Activated CD4-positive, alpha-beta T cell treated with anti-CD3 and anti-CD28 coated beads, Interleukin-2, amount 50 U/mL, for 48 hours (primary cell): ENCODE measurements around the gene LOXL3.

Experiments
- DNase-seq, 2 experiments: peaks; one replicate each; pipeline ENCODE4 v3.0.0-alpha.2; 2020

The LOXL3 gene, protein sequence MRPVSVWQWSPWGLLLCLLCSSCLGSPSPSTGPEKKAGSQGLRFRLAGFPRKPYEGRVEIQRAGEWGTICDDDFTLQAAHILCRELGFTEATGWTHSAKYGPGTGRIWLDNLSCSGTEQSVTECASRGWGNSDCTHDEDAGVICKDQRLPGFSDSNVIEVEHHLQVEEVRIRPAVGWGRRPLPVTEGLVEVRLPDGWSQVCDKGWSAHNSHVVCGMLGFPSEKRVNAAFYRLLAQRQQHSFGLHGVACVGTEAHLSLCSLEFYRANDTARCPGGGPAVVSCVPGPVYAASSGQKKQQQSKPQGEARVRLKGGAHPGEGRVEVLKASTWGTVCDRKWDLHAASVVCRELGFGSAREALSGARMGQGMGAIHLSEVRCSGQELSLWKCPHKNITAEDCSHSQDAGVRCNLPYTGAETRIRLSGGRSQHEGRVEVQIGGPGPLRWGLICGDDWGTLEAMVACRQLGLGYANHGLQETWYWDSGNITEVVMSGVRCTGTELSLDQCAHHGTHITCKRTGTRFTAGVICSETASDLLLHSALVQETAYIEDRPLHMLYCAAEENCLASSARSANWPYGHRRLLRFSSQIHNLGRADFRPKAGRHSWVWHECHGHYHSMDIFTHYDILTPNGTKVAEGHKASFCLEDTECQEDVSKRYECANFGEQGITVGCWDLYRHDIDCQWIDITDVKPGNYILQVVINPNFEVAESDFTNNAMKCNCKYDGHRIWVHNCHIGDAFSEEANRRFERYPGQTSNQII

GRCh38 chr2:74553892-74554819 is at the start of gene LOXL3, which contains the start of gene DOK1:
Gene LOXL3, minus strand, starts transcription at chr2:74553942. Its CDS starts 1,308 bp downstream, at chr2:74552634.
Gene DOK1, plus strand, starts transcription at chr2:74554720. Its CDS starts 35 bp downstream, at chr2:74554755.
- DNase-seq, result peak; percentile 88 to 89

DNA sequence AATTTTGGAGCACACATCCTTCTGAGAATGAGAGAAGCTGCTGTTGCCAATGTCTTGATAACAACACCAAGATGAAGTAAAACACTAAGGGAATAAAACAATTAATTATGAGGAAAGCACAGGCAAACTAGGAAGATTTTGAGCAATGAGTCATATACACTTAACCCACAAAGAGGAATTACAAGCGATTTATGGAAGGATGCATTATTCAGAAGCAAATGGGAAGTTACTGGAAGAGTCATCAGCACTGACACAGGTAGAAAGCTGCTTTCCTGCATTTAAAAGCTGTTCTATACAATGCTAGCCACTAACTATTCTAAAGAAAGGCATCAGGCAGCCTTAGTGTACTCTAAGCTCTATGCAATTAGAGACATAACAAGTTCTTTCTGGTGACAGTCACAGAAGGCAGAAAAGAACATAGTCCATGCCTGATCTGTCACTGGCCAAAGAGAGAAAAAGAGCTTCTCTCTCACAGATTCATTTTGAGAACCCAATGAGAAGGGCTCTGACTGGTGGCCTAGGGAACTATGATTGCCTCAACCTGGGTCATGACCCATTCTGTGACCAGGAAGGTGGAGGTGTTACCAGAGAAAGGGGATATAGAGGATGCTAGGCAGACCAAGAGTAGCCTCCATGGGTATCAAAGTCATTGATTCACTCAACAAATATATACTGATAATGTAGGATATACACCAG is 49.0 kb upstream of the LOXL3 start:
- DNase-seq, result no peak

- DNase-seq, result no peak
Observed at GRCh38 chr2:74599676-74600075, 45.9 kb upstream of the LOXL3 start.

- DNase-seq, result no peak
Observed at GRCh38 chr2:74597410-74597809, 43.7 kb upstream of the LOXL3 start.

DNA sequence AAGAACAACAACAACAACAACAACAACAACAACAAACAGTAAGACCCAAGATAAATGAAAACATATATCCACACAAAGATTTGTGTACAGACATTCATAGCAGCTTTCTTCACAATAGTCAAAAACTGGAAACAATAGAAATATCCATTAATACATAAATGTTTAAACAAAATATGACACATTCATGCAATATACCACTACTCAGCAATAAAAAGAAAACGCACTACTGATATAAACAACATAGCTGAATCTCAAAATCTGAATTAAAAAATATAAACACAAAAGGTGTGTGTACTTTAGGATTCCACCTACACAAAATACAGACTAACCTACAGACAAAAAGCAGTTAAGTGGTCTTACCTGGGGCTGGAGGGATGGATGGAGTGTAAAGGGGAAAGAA is 42.8 kb upstream of the LOXL3 start:
- DNase-seq, result no peak

DNA sequence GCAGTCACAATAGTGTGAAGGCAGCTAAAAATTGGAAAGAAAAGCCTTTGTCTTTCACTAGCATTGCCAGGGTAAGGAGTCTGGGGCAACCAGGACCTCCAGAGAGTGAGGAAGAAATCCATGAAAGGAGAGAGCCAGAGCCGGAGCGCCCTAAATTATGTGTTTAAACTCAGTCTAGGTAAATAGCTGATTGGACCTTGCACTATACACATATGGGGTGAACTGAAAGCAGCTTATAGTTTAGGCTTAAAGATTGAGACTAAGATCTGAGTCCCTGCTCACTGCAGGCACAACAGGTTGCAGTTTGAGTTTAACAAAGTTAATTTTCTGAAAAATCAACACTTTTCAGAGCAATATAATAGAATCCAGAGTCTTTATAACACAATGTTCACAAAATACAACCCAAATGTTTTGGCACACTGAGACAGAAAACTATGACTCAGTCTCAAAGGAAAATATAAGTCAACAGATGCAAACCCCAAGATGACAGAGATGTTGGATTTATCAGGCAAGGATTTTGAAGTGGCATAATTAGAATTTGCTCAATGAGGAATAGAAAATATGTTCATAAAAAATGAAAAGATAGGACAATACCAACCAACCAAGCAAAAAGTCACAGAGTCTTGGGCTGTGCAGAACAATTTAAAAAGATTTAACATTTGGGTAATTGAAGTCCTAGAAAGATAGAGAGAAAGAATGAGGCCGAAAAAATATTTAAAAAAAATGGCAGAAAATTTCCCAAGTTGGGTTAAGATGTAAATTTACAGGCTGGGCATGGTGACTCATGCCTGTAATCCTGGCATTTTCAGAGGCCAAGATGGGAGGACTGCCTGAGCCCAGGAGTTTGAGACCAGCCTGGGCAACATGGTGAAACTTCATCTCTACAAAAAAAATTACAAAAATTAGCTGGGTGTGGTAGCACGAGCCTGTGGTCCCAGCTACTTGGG is 40.4 kb upstream of the LOXL3 start:
- no peak for DNase-seq

GRCh38 chr2:74588664-74589063 is 34.9 kb upstream of the LOXL3 start:
- DNase-seq, result no peak

- peak; percentile 57 to 64 for DNase-seq
Observed at GRCh38 chr2:74587664-74588277, 34.0 kb upstream of the LOXL3 start.

DNA sequence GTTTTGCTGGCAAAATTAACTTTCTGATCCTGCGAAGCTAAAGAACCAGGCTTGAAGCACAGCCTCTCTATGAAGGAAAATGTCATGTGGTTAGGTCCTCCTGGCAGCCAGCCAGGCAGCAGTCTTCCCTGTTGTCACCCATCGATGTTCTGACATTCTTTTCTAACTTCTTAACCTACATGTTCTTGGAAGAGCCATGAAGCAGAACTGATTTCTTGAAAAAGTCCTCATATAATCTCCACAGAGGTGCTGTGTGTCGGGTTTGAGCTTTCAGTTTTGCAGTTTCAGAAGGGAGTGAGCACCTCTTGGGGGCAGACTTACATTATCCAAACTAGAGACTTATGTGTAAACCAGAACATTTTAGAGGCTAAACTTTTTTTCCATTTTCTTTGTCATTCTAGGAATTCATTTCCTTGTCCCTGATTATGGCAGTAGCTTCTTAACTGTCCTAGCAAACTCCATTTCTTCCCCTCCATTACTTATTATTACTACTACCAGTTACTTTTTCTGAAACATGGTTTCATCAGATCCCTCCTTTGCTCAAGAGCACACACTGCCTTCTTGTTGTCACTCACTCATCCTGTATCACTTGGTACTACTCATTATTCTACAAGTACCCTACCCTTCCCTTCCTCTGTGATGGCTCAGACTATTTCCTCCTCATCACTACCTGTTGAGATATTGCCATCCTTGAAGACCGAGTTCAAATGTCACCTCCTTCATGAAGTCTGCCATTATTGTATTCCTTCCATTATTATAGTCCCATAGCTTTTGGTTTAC is 31.9 kb upstream of the LOXL3 start:
- peak; percentile 27 to 50 for DNase-seq

DNA sequence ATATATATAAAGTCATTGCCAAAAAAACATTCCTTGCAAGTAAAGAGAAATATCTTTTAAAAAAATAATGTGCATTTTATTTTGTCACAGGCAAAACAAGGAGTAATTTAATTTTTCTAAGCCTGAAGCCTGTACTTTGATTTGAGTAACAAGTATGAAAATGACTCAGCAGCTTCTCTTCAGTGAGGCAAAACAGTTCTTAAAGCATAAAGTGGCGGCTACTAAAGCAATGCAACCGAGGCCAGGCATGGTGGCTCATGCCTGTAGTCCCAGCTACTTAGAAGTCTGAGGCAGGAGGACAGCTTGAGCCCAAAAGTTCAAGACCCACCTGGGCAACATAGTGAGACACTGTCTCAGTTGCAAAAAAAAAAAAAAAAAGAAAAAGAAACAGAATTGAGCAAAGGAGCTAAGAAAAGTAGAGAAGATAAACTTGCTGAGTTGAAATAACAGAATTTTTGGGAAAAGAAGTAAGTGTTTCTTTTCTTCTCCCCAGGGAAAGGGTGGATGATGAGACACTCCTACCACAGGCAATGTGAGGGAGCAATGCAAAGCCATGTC is 30.4 kb upstream of the LOXL3 start:
- DNase-seq, result peak in 1 of 2 experiments; percentile 28

- no peak for DNase-seq
Observed at GRCh38 chr2:74583504-74583903, 29.8 kb upstream of the LOXL3 start.

DNA sequence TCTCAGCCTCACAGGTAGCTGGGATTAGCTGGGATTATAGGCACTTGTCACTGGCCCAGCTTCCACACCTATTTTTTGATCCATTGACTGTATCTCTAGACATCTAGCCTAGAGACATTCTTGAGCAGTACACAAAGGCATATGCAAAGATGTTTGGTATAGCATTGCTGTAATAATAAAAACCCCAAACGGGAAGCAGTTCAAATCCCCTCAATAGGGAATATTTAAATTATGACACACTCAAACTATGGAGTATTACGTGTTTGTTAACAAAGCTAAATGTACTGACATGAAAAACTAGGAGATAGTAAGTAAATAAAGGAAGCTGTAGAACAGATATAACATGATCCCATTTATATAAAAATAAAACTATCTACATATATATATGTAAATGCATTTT is 28.4 kb upstream of the LOXL3 start:
- DNase-seq, result no peak

- DNase-seq, result no peak
Observed at GRCh38 chr2:74581463-74581862, 27.7 kb upstream of the LOXL3 start.

DNA sequence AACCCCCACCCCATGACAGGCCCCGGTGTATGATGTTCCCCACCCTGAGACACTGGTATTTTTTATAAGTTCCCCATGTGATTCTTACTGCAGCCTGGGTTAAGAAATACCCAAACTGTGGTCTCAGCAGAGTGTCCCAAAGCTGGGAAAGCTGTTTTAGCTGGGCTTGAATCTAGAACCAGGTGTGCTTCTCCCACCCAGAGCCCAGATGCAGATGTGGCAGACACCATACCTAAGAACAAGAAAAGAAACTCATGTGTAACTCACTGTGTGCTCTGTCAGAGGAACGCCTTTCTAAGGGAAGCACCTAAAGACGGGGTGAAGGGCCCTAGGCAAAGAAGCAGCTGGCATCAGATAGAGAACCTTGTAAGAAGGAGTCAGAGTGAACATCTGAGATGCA is 24.7 kb upstream of the LOXL3 start:
- no peak for DNase-seq

DNA sequence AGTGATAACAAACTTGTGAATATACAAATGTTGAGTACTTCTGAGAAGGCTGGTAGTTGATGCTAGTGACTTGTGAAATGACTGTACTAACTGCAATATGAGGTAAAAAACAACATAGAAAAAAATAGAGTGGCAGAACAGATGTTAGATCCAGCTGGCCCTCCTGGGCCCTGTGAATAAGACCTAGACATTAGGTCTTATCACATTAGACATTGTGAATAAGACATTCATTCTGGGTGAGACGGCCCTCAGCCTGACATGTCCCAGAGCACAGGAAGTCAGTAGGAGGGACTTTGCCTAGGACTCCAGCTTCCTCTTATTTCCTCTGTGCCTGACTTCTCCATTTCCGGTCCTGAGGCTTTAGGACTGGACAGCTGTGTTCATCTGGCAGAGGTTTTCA is 23.7 kb upstream of the LOXL3 start:
- no peak for DNase-seq

- no peak for DNase-seq
Observed at GRCh38 chr2:74576863-74577229, 23.1 kb upstream of the LOXL3 start.

GRCh38 chr2:74576211-74576862 is 22.6 kb upstream of the LOXL3 start:
- DNase-seq, result no peak

DNA sequence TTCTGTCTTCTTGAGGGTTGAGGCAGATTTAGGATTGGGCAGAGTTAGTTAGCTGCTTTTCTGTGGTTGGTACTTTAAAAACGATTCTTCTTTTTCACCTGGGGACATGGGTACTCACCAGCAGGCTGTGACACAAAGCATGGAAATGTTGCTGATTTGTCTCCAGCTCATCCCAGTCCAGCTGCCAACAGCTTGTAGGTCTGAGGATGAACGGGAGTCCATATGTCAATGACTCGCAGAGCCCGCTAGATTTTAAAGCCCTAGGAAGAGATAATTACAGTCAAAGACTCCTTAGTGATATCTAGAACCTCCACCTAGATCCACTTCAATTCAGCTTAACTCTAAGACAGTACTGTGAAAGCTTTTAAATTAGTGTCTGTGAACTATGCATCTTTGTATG is 21.6 kb upstream of the LOXL3 start:
- no peak for DNase-seq
